DMS114 treated with DMSO at 0.1 percent for 48 hours (cell line): Measurements from ENCODE around the gene HDAC2.
"Not testable (repeated sequence)": the region's sequence is repeated elsewhere in the genome, so short reads cannot be mapped to it uniquely, and the experiment has no call there.

Source experiments
- DNase-seq: peaks from one replicate; lab custom pipeline; 2025; ENCODE audit not compliant: unreplicated experiment; lab: John Stamatoyannopoulos, UW

HDAC2 gene

DNA sequence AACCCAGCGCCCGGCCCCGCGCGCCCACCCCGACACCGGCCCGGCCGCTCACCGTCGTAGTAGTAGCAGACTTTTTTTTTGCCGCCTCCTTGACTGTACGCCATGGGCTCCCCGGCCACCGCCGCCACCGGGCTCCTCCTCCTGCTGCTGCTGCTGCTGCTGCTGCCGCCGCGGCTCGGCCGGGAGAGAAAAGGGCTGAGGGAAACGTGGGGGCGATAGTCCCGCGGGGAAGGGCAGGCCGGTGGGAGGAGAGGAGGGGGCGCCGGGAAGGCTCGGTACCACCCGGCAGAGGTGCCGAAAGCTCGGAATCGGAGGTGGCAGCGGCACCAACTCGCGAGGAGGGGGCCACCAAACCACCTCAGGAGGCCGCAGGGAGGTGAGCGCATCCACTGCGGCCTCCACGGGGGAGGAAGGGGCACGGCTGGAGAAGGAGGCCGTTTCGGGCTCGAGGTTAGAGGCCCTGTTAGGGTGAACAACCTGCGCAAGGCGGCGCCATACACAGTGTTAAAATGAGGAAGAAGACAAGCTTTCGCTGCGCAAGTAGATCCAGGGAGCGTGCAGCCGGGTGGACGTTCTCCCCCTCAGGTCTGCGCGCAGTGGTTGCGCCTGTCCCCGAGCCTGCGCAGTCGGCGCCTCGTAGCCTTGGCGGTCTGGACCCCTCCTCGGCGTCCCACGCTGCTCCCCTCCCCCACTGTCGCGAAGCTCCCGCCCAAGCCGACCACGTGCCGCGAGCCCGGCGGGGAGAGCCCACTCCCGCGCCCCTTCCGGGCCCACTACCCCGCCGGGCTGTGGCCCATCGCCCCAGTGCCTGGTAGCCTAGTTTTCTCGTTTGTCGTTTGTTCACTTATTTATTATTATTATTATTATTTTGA lies at the start of gene HDAC2:
Gene HDAC2, minus strand, starts transcription at position 344 of the 872 bp plus-strand sequence. Its CDS starts 240 bp downstream, at position 104.
- DNase-seq: peak; percentile 76

DNA sequence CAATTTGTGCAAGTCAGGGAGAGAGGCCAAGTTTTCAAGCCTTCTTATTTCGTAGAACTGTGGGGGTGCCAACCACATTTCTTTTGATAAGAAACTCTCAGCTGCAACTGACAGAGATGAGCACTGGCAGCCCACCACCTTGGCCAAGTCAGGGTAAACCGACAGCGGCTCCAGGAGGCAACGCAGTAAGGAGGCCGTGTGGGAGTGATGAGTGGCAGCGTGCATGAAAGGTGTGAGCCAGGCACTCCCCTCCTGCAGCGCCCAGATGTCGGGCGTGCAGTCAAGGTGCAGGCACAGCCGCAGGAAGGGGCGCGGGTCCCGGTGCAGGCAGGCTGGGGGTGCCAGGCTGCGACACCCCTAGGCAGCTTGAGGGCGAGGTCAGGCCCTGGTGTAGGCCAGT lies 49.2 kb upstream of the HDAC2 start:
- DNase-seq: no peak

DNA sequence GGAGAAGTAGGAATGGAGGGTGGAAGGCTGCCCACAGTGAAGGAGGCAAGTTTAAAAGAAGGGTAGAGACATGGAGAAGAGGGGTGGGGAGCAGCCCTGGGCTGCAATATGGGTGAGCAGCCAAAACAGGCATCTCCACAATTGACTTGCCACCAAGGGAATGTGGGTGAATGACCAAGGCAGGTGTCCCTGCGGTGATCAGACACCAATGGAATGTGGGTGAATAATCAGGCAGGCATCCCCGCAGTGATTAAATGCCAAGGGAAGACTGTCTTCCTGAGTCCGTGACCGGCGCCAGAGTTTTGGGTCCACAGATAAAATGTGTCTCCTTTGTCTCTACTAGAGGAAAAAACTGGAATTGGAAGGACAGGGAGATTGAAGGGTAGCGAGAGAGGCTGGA lies 46.2 kb upstream of the HDAC2 start:
- not testable (repeated sequence) for DNase-seq

DNA sequence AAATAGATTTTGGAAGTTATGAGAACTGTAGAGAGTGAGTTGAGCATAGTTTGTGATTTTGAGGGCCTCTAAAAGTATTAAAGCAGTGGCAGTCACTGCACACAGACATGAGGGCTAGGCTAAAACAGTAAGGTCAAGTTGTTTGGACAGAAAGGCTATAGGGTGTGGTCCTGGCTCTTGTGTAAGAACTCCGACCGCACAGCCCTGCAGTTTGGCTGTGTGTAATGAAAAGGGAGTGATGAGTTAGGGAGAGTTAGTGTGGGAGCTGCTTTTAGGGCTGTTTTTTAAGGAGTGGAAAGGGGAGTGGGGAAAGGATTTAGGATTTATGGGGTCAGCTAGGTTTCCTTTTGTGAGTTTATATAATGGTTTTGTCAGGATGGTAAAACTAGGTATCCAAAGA lies 43.2 kb upstream of the HDAC2 start:
- not testable (repeated sequence) for DNase-seq

DNA sequence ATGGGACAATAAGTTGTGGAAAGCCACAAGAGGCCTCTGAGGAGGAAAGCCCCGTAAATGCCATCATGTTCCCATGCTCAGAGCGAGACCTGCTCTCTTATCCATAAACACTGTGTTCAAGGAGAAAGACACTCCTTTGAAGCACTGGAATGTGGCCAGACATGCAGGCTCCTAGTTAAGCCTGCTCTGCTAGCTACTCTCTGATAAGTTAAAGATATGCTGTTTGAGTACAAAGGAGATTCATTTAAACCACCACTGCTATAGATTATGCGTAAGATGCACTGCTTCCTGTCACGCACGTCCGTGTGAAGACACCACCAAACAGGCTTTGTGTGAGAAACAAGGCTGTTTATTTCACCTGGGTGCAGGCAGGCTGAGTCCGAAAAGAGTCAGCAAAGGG lies 40.5 kb upstream of the HDAC2 start:
- not testable (repeated sequence) for DNase-seq

DNA sequence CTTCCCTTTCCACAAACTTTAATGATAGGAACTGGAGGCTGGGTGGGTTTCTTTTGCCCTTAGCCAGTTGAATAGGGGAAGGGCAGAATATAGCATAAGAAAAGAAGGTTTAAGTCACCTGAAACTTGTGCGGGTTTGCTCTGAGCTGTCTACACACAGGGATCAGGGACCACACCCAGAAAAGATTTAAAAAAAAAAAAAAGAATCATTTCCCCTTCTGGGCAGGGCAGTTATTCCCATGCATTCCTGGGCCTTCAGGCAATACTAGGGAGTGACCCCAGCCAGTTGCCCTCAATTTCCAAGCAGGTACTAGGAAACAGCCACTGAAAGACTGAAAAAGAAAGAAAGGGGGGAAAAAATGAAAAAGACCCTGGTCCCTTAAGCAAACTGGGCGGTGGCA lies 39.6 kb upstream of the HDAC2 start:
- no peak for DNase-seq

DNA sequence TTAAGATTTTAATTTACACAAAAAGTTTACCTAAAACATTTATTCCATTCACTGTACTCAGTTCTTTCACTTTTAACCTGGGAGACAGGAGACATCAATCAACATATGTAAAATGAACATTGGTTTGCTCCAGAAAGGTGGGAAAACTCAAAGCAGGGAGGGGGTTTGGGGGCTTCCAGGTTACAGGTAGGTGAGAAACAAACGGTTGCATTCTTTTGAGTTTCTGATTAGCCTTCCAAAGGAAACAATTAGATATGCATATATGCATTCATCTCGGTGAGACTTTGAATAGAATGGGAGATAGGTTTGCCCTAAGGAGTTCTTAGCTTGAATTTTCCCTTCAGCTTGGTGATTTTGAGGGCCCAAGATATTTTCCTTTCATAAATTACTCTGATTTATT lies 38.2 kb upstream of the HDAC2 start:
- no peak for DNase-seq

DNA sequence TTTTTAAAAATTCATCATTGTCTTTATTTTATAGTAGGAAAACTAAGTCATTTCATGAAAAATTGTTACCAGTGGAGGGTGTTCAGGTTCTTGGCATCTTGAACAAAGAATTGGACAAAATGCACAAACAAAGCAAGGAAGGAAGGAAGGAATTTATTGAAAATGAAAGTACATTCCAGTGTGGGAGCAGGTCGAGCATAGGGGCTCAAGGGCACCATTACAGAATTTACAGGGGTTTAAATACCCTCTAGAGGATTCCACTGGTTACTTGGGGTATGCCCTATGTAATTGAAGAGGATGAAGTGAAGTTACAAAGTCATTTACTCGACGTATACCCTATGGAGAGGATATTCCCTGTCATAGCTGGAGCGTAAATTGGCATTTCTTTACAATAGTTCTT lies 37.4 kb upstream of the HDAC2 start:
- no peak for DNase-seq

DNA sequence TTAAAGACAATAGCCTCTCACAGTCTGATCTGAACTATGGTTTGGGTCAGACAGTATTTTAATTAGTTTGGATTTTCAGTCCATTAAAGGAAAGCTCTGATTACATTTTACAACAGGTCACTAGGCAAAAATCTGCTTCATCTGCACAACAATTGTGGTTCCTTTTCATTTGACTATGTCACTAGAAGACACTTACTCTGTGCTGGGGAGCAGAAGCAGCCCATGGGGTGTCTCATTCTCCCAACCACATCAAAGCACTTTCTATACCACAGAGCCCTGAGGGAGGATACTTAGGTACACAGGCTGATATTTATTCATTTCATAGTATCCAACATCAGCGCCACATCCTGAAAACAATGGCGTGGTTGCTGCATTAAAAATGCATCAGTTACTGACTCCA lies 36.6 kb upstream of the HDAC2 start:
- DNase-seq: no peak

DNA sequence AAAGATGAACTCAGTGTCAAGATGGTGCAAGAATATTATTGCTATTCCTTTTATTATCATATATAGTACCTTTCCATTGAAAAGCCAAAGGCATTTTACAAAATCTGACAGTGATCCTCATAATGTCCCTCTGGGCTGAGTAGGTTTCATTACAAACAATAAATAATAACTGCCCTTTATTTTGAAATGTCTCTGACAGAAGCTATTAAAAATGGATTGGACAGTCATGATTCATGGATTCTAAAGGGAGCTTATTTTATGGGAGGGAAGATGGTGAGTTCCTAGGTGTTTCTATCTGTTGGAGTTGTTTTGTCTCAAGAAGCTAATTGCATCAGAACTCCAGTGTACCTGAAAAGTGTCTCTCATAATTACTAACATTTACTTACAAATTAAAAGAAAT lies 30.4 kb upstream of the HDAC2 start:
- no peak for DNase-seq

DNA sequence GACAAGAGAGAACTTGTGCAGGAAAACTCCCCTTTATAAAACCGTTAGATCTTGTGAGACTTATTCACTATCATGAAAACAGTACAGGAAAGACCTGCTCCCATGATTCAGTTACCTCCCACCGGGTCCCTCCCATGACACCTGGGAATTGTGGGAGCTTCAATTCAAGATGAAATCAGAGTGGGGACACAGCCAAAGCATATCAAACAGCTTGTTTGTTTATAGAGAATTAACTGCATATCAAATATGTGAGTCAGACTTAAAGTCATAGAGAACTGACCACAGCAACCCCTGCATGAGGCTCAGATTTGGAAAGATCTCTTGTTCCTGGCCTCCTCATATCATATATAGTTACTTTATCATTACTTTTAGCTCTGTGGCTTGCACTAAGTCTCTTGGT lies 29.1 kb upstream of the HDAC2 start:
- DNase-seq: no peak

DNA sequence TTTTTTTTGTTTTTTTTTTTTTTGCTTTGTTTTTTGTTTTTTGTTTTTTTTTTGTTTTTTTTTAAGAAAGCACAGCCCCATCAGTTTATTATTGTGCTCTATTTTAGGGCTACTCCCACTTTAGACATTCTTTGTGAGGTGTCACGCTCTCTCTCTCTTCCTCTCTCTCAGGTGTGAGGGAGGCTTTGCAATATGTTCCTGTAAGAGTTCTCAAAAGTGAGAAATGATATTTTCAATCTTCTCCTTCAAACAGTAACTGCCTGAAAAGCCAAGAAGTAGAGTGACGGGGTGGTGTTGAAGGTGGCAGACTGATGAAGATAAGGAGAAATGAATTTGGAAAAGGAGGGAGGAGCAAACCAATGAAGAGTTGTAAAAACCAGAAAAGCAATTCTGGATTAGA lies 28.3 kb upstream of the HDAC2 start:
- DNase-seq: no peak

DNA sequence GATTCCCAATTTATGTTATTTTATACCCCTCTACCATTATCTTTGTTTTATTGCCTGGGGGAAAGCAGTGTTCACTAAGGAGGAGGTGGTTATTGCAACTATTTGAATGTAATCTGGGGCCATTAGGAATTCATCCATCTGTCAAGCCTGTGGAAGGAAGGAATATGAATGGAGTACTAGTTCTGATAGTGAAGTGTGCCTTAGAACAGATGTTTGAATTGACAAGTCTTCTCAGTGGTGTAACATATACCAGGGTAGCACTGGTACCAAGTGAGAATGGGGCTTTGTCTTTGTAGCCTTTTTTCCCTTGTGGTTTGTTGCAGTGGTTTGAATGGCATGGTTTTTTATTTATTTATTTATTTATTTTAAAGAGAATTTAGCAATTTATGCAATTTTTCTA lies 27.9 kb upstream of the HDAC2 start:
- no peak for DNase-seq

DNA sequence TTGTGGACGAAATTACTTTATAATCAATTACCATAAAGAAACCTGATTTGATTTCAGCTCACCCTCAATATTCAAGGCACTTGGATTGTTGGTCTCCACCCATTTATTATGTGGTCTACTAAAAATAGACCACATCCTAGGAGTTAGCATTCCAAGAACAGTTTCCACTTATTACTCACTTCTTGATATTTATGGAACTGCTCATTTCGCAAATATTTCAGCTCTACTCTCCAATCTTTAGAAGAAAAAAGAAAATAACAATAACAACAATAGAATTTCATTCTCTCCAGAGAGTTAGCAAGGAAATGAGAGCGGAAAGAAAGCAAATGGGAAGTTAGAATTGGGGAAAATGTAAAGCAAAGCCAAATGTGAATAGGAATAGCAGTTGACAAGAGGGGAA lies 26.2 kb upstream of the HDAC2 start:
- DNase-seq: no peak

DNA sequence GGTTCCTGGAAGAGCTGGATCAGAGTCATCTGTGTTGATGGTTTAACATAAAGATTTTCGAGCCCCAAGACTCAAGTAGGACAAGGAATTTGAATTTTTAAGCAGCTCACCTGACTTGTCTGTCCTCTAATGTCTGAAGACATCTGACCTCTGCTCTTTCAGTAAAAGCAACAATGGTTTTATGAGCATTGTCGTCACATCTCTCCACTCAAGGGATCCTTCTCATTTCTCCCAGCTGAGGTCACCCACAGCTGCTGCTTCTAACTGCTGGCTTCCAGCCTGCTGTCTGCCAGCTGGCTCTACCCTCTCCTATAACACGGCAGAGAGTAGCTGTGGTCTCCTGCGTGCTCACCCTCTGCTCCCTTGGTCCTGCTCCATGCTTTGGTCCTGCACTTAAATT lies 24.7 kb upstream of the HDAC2 start:
- DNase-seq: no peak

DNA sequence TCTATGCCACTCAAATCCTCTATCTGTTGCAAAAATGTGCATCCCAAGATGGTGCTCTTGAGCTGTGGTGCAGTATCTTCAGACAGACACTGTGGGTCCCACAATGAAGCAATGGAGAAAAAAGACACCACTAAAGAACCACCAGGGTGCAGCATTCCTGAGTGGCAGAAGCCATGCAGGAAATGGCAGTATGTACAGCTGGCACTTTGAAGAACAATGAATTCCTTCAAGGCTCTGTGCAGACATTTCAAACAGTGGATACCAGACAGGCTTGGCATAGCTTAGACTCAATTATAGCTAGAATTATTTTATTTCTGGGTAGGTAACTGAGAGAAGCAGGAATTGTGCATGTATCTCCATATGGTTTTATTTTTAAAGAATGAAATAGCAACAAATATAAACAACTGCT lies 24.0 kb upstream of the HDAC2 start:
- peak; percentile 66 for DNase-seq

DNA sequence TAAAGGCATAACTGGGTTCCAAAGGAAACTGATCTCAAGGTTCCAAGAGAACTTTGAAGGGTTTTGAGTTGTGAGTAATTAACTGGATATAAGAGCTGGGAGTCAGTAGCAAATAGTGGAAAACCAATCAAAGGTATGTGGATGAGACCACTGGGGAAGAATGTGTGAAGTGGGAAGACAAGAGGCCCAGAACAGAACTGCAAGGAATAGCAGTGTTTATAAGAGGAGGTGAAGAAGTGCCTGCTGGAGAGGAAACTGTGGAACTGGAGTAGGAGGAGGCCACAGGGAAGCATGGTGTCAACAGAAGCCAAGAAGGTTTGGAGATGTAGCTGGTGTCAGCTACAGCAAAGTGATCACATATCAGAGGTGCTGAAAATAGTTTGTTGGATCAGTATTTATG lies 18.7 kb upstream of the HDAC2 start:
- no peak for DNase-seq

DNA sequence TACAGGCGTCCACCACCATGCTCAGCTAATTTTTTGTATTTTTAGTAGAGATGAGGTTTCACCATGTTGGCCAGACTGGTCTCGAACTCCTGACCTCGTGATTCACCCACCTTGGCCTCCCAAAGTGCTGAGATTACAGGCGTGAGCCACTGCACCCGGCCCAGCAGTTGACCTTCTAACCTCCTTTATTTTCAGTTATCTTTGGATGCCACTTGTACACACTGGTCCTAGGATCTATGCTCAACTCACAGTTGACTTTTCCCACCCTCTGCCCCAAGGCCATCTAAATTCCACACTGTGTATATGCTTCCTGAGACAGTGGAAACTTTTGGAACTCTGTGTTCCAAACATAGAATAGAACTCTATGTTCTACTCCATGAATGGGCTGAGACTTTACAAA lies 11.7 kb upstream of the HDAC2 start:
- DNase-seq: not testable (repeated sequence)

DNA sequence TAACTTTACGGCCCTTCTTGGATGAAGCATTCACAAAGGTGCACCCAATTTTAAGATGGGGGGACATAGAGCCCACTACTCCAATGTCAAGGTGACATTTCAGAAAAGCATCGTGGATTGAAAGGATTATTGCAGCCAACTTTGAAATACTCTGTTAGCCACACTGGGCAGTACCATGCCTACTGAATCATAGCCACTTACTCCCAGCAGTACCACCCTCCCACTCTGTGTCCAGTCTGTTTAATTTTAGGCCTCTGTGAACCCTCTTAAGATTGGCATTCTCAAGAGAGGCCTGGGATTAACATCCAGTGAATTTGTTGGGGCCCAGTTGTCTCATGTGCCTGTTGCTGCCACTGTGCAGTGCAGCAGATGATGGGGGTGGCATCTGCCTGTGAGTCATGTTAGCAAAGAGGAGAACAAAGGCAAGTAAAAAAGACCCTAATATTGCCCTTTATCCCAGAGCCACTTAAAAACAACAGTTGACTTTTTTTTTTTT lies 11.2 kb upstream of the HDAC2 start:
- DNase-seq: no peak

DNA sequence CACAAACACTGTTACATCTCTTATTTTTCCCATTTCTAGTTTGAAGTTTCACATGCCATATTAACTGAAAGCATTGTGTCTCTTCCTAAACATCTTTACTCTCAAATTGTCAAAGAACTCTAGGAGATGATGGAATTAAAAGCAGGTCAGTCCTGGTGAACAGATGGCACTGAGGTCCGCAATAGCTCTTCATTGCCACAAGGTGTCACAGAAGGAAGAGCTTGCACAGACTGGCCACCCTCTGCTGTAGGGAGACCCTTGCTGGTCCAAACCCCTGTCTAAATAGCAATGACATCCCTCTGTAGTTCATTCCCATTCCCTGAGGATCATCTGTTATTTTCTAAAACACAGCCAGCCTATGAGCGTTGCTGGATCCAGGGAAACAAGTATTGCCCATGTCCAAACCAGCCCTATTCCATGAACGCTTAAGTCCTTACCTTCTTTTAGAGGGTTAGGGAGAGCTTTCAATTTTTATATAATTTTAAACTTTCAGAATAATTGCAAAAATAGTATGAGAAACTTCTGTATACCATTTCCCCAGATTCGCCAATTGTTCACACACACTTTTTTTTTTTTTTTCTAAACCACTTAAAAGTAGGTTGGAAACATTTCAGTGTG lies 10.1 kb upstream of the HDAC2 start:
- DNase-seq: no peak

DNA sequence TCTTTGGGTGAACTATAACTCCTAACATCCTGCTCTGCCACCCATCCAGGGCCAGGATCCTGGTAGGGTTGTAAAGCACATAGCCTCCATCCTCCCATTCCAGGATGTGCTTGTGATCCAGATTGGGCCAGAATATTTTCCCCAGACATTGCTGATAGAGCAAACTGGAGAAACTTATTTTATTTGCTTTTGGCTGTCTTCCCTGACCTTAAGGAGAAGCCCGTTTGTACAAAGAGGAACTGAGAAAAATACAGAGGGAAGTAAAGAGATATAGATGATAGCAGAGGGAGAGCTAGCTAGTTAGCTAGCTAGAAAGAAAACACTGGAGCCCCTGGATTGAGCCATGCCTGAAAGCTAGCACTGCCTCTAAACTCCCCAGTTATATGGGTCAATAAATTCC lies 9.0 kb upstream of the HDAC2 start:
- no peak for DNase-seq

DNA sequence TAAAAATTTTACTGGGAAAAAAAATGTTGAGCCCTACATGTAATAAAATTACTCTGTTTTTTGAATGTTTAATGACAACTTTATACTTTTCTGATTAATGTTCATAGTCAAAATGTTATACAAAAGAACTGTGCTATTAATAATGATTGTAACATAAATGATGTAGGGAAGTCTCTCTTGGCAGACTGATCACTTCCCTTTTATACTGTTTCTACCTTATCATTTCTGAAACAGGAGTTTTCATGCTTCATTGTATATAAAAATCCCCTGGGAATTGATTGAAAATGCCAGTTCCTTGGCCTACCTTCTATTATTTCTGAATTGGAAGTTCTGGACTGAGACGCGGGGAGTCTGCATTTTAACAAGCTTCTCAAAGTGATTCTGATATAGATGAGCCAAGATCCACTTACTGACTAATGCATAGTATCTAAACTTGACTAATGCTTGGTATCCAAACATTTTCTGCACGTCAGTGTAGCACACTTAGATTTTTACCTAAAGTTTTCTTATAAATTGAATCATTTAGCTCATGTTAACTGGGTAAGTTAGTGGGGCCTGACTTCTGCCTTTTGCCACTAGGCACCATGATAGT lies 7.2 kb upstream of the HDAC2 start:
- no peak for DNase-seq
